SK-N-SH treated with all-trans-retinoic acid at 6 μM for 48 hours (cell line): ENCODE measurements around the gene MGLL.

Experiments used
- ATAC-seq: fragments of 200-7000 bp; cut with Tn5 transposase; 3 replicates; pipeline ENCODE4 v1.9.1; 2020; ENCODE audit warnings: mild to moderate bottlenecking, moderate library complexity
- ARNTL ChIP-seq: fragments of 450-650 bp; formaldehyde crosslinking; IDR thresholded peaks from 2 replicates; pipeline ENCODE4 v1.5.0; 2020; ENCODE audit warnings: low read depth, mild to moderate bottlenecking, moderate library complexity, borderline replicate concordance
- BACH2 ChIP-seq: fragments of 250-450 bp; sonication (Bioruptor Pico); IDR thresholded peaks from 2 replicates; pipeline ENCODE4 v1.9.0; 2021; ENCODE audit warnings: mild to moderate bottlenecking, borderline replicate concordance
- CSRNP3 ChIP-seq: fragments of 250-450 bp; sonication (Bioruptor Pico); IDR thresholded peaks from 2 replicates; pipeline ENCODE4 v1.5.1; 2021; ENCODE audit warnings: mild to moderate bottlenecking, moderate library complexity
- ESRRG ChIP-seq: fragments of 250-450 bp; sonication (Bioruptor Pico); IDR thresholded peaks from 2 replicates; pipeline ENCODE4 v1.6.1; 2021; ENCODE audit warnings: mild to moderate bottlenecking
- GLIS3 ChIP-seq: fragments of 250-450 bp; sonication (Bioruptor Pico); IDR thresholded peaks from 2 replicates; pipeline ENCODE4 v1.5.0; 2020; ENCODE audit warnings: mild to moderate bottlenecking, moderate library complexity
- ISL1 ChIP-seq: fragments of 250-450 bp; sonication (Bioruptor Pico); IDR thresholded peaks from 2 replicates; pipeline ENCODE4 v2.1.2; 2022; ENCODE audit warnings: mild to moderate bottlenecking, moderate library complexity
- OSR1 ChIP-seq: fragments of 250-450 bp; sonication (Bioruptor Pico); IDR thresholded peaks from 2 replicates; pipeline ENCODE4 v1.8.0; 2022; ENCODE audit warnings: moderate library complexity, mild to moderate bottlenecking, inconsistent platforms
- PATZ1 ChIP-seq: fragments of 250-450 bp; sonication (Bioruptor Pico); IDR thresholded peaks from 2 replicates; pipeline ENCODE4 v1.8.0; 2020; ENCODE audit warnings: mild to moderate bottlenecking, moderate library complexity, borderline replicate concordance
- POU6F1 ChIP-seq: fragments of 250-450 bp; sonication (Bioruptor Pico); IDR thresholded peaks from 2 replicates; pipeline ENCODE4 v1.8.0; 2021; ENCODE audit warnings: low read depth, mild to moderate bottlenecking, moderate library complexity, borderline replicate concordance
- PPARA ChIP-seq: fragments of 250-450 bp; sonication (Bioruptor Pico); IDR thresholded peaks from 2 replicates; pipeline ENCODE4 v1.5.0; 2020; ENCODE audit warnings: mild to moderate bottlenecking, borderline replicate concordance
- RARB ChIP-seq: fragments of 250-450 bp; sonication (Bioruptor Pico); IDR thresholded peaks from 2 replicates; pipeline ENCODE4 v1.8.0; 2021; ENCODE audit warnings: mild to moderate bottlenecking, moderate library complexity
- SNAI2 ChIP-seq: fragments of 250-450 bp; sonication (Bioruptor Pico); IDR thresholded peaks from 2 replicates; pipeline ENCODE4 v1.5.0; 2020; ENCODE audit warnings: mild to moderate bottlenecking, moderate library complexity
- TCF4 ChIP-seq: fragments of 250-450 bp; sonication (Bioruptor Pico); IDR thresholded peaks from 2 replicates; pipeline ENCODE4 v1.8.0; 2021; ENCODE audit warnings: mild to moderate bottlenecking, moderate library complexity, borderline replicate concordance
- TOX ChIP-seq: fragments of 250-450 bp; sonication (Bioruptor Pico); IDR thresholded peaks from 2 replicates; pipeline ENCODE4 v1.8.0; 2021; ENCODE audit warnings: mild to moderate bottlenecking, moderate library complexity, borderline replicate concordance
- TSHZ2 ChIP-seq: fragments of 250-450 bp; sonication (Bioruptor Pico); IDR thresholded peaks from 2 replicates; pipeline ENCODE4 v1.5.0; 2020; ENCODE audit warnings: mild to moderate bottlenecking, moderate library complexity
- ZC3H10 ChIP-seq: fragments of 250-450 bp; sonication (Bioruptor Pico); IDR thresholded peaks from 2 replicates; pipeline ENCODE4 v1.5.1; 2021; ENCODE audit warnings: mild to moderate bottlenecking, moderate library complexity
- ZFP3 ChIP-seq: fragments of 250-450 bp; sonication (Bioruptor Pico); IDR thresholded peaks from 2 replicates; pipeline ENCODE4 v1.5.0; 2020; ENCODE audit warnings: mild to moderate bottlenecking, moderate library complexity
- ZFP30 ChIP-seq: fragments of 450-650 bp; formaldehyde crosslinking; IDR thresholded peaks from 2 replicates; pipeline ENCODE4 v1.5.0; 2022; ENCODE audit warnings: mild to moderate bottlenecking, moderate library complexity
- ZNF70 ChIP-seq: fragments of 450-650 bp; formaldehyde crosslinking; IDR thresholded peaks from 2 replicates; pipeline ENCODE4 v1.5.0; 2020; ENCODE audit warnings: mild to moderate bottlenecking, moderate library complexity
- ZNF8 ChIP-seq: fragments of 450-650 bp; formaldehyde crosslinking; IDR thresholded peaks from 2 replicates; pipeline ENCODE4 v1.5.0; 2020; ENCODE audit warnings: mild to moderate bottlenecking, moderate library complexity

The MGLL gene

GRCh38 chr3:127783642-127784160 lies 38.6 kb downstream of the MGLL start:
- no peak for ATAC-seq
- TF ChIP-seq TOX (no peak), ISL1 (CRISPR knock-in tag) (no peak), ESRRG (CRISPR knock-in tag) (no peak), ZFP3 (no peak), ZC3H10 (CRISPR knock-in tag) (no peak), BACH2 (CRISPR knock-in tag) (no peak), TCF4 (no peak), PATZ1 (CRISPR knock-in tag) (no peak), ARNTL (CRISPR knock-in tag) (no peak), PPARA (CRISPR knock-in tag) (no peak), TSHZ2 (CRISPR knock-in tag) (no peak), ZFP30 (CRISPR knock-in tag) (no peak), SNAI2 (CRISPR knock-in tag) (no peak), GLIS3 (no peak), OSR1 (CRISPR knock-in tag) (no peak), POU6F1 (CRISPR knock-in tag) (no peak)
- TF ChIP-seq, all 23 proteins: peak for 0

- no peak for TF ChIP-seq ZFP30 (CRISPR knock-in tag)
- TF ChIP-seq SNAI2 (CRISPR knock-in tag): no peak
- no peak for TF ChIP-seq CSRNP3 (CRISPR knock-in tag)
- no peak for TF ChIP-seq ESRRG (CRISPR knock-in tag)
- no peak for TF ChIP-seq RARB (CRISPR knock-in tag)
- no peak for TF ChIP-seq ZNF8
- TF ChIP-seq PATZ1 (CRISPR knock-in tag): no peak
- no peak for TF ChIP-seq TSHZ2 (CRISPR knock-in tag)
- TF ChIP-seq ZNF70 (CRISPR knock-in tag): no peak
- TF ChIP-seq ARNTL (CRISPR knock-in tag): no peak
- no peak for TF ChIP-seq OSR1 (CRISPR knock-in tag)
- TF ChIP-seq ISL1 (CRISPR knock-in tag): no peak
- no peak for ATAC-seq
These were observed 39.1 kb downstream of the MGLL start for GRCh38 chr3:127783166-127783565.
